HCT116 (cell line): ENCODE data around the gene APBB2. TPM values are rescaled to one million over a fixed set of nuclear protein-coding genes. Genes with fewer than 3 reads are reported as not detected.

Experiments used
- ATAC-seq: fragments of 200-7000 bp; cut with Tn5 transposase; 2 replicates; pipeline ENCODE4 v1.9.1; 2020; ENCODE audit warnings: mild to moderate bottlenecking, moderate library complexity
- BruUV-seq: library from RNA; stranded (reverse); fragments of 400-500 nt; replicated peaks from 2 replicates; lab custom pipeline; 2021; lab: Mats Ljungman, UMichigan
- CTCF ChIA-PET: fragments of 300-600 bp; sonication (Branson Sonifier 250); formaldehyde crosslinking; loops from one replicate; lab custom pipeline; 2021; ENCODE audit warnings: antibody characterized with exemption; lab: Charles Lee
- POLR2A ChIA-PET: fragments of 300-600, 350-600 bp; sonication (Branson Sonifier 250); formaldehyde crosslinking; loops from one replicate; lab custom pipeline; 2021; ENCODE audit warnings: antibody characterized with exemption; lab: Charles Lee
- RAD21 ChIA-PET, 2 experiments: fragments of 300-600 bp; sonication (Branson Sonifier 250); formaldehyde crosslinking; loops; one replicate each; lab custom pipeline; 2023; ENCODE audit warnings: low total read pairs in 2 of 2; ENCODE audit not compliant: uncharacterized antibody in 2 of 2, unreplicated experiment in 2 of 2, low non-redundant PET in 1 of 2; lab: Charles Lee
- DNase-seq: peaks from one replicate; pipeline ENCODE4 v3.0.0-alpha.2; 2010; ENCODE audit warnings: low read depth, low spot score
- H2AFZ ChIP-seq: fragments of 200-600 bp; shearing (Covaris generic), sonication (generic); 2 replicates; pipeline ENCODE4 v1.6.1; 2017; ENCODE audit warnings: low read depth, mixed run types, mixed read lengths, antibody characterized with exemption, low read length; ENCODE audit not compliant: poor library complexity, severe bottlenecking
- H3K27ac ChIP-seq: 2 replicates; pipeline ENCODE4 v1.5.1; 2012; ENCODE audit warnings: low read depth, low read length
- H3K27me3 ChIP-seq: fragments of 200-600 bp; sonication (generic); 2 replicates; pipeline ENCODE4 v1.6.1; 2016; ENCODE audit warnings: mixed run types, low read length, mixed read lengths; ENCODE audit not compliant: insufficient read depth
- H3K36me3 ChIP-seq, 2 experiments: fragments of 200-500 bp in 1 of 2; fragments of 200-600 bp in 1 of 2; sonication (Bioruptor generic) in 1 of 2; sonication (generic) in 1 of 2; 2 replicates each; pipeline versions ENCODE4 v1.5.1 to v1.6.1; 2014 to 2016; ENCODE audit warnings: low read length in 2 of 2, inconsistent platforms in 1 of 2, mixed read lengths in 1 of 2, mixed run types in 1 of 2; ENCODE audit not compliant: insufficient read depth in 2 of 2, control insufficient read depth in 1 of 2
- H3K4me1 ChIP-seq, 2 experiments: fragments of 200-600 bp in 1 of 2; sonication (generic) in 1 of 2; 2 replicates each; pipeline versions ENCODE4 v1.5.1 to v1.6.1; 2012 to 2017; ENCODE audit warnings: low read length in 2 of 2, inconsistent platforms in 1 of 2, mild to moderate bottlenecking in 1 of 2, mixed read lengths in 1 of 2, mixed run types in 1 of 2, moderate library complexity in 1 of 2; ENCODE audit not compliant: insufficient read depth in 2 of 2, control insufficient read depth in 1 of 2
- H3K4me2 ChIP-seq: fragments of 200-600 bp; sonication (generic); 2 replicates; pipeline ENCODE4 v1.6.1; 2017; ENCODE audit warnings: mixed run types, low read length, mixed read lengths
- H3K4me3 ChIP-seq, 2 experiments: fragments of 200-600 bp in 1 of 2; sonication (generic) in 1 of 2; replicated peaks in 1 of 2; 2 replicates each; pipeline ENCODE4 v1.5.1; 2011 to 2016; ENCODE audit warnings: low read length in 2 of 2, control low read depth in 1 of 2, low read depth in 1 of 2, mild to moderate bottlenecking in 1 of 2, mixed read lengths in 1 of 2, mixed run types in 1 of 2
- H3K79me2 ChIP-seq: fragments of 200-600 bp; sonication (generic); 2 replicates; pipeline ENCODE4 v1.6.1; 2017; ENCODE audit warnings: mild to moderate bottlenecking, mixed run types, low read length, moderate library complexity, mixed read lengths; ENCODE audit not compliant: insufficient read depth
- H3K9ac ChIP-seq: fragments of 200-600 bp; sonication (generic); 2 replicates; pipeline ENCODE4 v1.6.1; 2016; ENCODE audit warnings: low read length, mixed read lengths
- H3K9me2 ChIP-seq: fragments of 200-600 bp; sonication (generic), shearing (Covaris generic); 2 replicates; pipeline ENCODE4 v1.6.1; 2017; ENCODE audit warnings: mixed run types, mild to moderate bottlenecking, moderate library complexity; ENCODE audit not compliant: insufficient read depth
- H3K9me3 ChIP-seq, 2 experiments: fragments of 200-500 bp in 1 of 2; fragments of 200-600 bp in 1 of 2; sonication (Bioruptor generic) in 1 of 2; sonication (generic) in 1 of 2; 2 replicates each; pipeline ENCODE4 v1.6.1; 2014 to 2017; ENCODE audit warnings: low read length in 2 of 2, mixed read lengths in 2 of 2, inconsistent platforms in 1 of 2, low read depth in 1 of 2, mild to moderate bottlenecking in 1 of 2, mixed run types in 1 of 2, moderate library complexity in 1 of 2; ENCODE audit not compliant: control insufficient read depth in 1 of 2, insufficient read depth in 1 of 2
- H4K20me1 ChIP-seq: fragments of 200-600 bp; sonication (generic), shearing (Covaris generic); 2 replicates; pipeline ENCODE4 v1.6.1; 2017; ENCODE audit warnings: mixed run types, mild to moderate bottlenecking, moderate library complexity; ENCODE audit not compliant: insufficient read depth
- CBX3 ChIP-seq: IDR thresholded peaks from 2 replicates; pipeline ENCODE4 v1.6.1; 2012; ENCODE audit warnings: low read depth
- EGR1 ChIP-seq: IDR thresholded peaks from 2 replicates; pipeline ENCODE4 v1.6.1; 2012; ENCODE audit warnings: low read depth
- ELF1 ChIP-seq: IDR thresholded peaks from 2 replicates; pipeline ENCODE4 v1.6.1; 2012; ENCODE audit warnings: low read depth, borderline replicate concordance
- EZH2phosphoT487 ChIP-seq: fragments of 200-600 bp; IDR thresholded peaks from 2 replicates; pipeline ENCODE4 v1.6.1; 2018; ENCODE audit warnings: antibody characterized with exemption, borderline replicate concordance
- FOSL1 ChIP-seq: IDR thresholded peaks from 2 replicates; pipeline ENCODE4 v1.6.1; 2012; ENCODE audit warnings: low read depth
- JUND ChIP-seq: IDR thresholded peaks from 2 replicates; pipeline ENCODE4 v1.6.1; 2012
- POLR2A ChIP-seq: IDR thresholded peaks from 2 replicates; pipeline ENCODE4 v1.7.0; 2011; ENCODE audit warnings: borderline replicate concordance; ENCODE audit not compliant: insufficient read depth, insufficient read length; ENCODE audit errors: extremely low read depth
- POLR2AphosphoS5 ChIP-seq: IDR thresholded peaks from 2 replicates; pipeline ENCODE4 v1.6.1; 2011; ENCODE audit warnings: mild to moderate bottlenecking, low read depth, low read length, moderate library complexity
- RAD21 ChIP-seq: IDR thresholded peaks from 2 replicates; pipeline ENCODE4 v1.6.1; 2012; ENCODE audit warnings: low read depth, mild to moderate bottlenecking
- SRF ChIP-seq: IDR thresholded peaks from 2 replicates; pipeline ENCODE4 v1.6.1; 2012; ENCODE audit warnings: low read depth
- TCF7L2 ChIP-seq: IDR thresholded peaks from 2 replicates; pipeline ENCODE4 v1.7.0; 2011; ENCODE audit warnings: borderline replicate concordance, inconsistent platforms; ENCODE audit not compliant: insufficient read depth, insufficient read length; ENCODE audit errors: extremely low read depth
- YY1 ChIP-seq: IDR thresholded peaks from 2 replicates; pipeline ENCODE4 v1.6.1; 2011; ENCODE audit warnings: low read length, low read depth, moderate library complexity, mild to moderate bottlenecking; ENCODE audit not compliant: insufficient replicate concordance; ENCODE audit errors: extremely low read depth
- ZFX ChIP-seq: fragments of 450-650 bp; IDR thresholded peaks from 2 replicates; pipeline ENCODE4 v1.6.1; 2017
- ZNF274 ChIP-seq: fragments of 200-500 bp; sonication (Bioruptor generic); IDR thresholded peaks from 2 replicates; pipeline ENCODE4 v1.6.1; 2014; ENCODE audit warnings: mild to moderate bottlenecking, low read depth, low read length, inconsistent platforms
- intact Hi-C: fragments of 100-400 bp; cut with micrococcal nuclease; formaldehyde crosslinking; loops from 2 replicates; pipeline ENCODE4 v1.10.0; 2022
- total RNA-seq: library from RNA; stranded (reverse); gene quantifications from one replicate; pipeline ENCODE4 v1.2.1, GENCODE V29; 2021; ENCODE audit not compliant: unreplicated experiment
- TF ChIP-seq, protein P1 (sequence below), 3 experiments: fragments of 200-600 bp in 1 of 3; sonication (generic) in 1 of 3; IDR thresholded peaks in 2 of 3; conservative IDR thresholded peaks in 1 of 3; 2 replicates each; pipeline ENCODE4 v1.5.1; 2012 to 2017; ENCODE audit warnings: low read depth in 2 of 3, low read length in 2 of 3, antibody characterized with exemption in 1 of 3, borderline replicate concordance in 1 of 3, control low read depth in 1 of 3, mild to moderate bottlenecking in 1 of 3, mixed read lengths in 1 of 3, mixed run types in 1 of 3, moderate library complexity in 1 of 3; ENCODE audit not compliant: insufficient read depth in 1 of 3
- TF ChIP-seq, protein P2 (sequence below): IDR thresholded peaks from 2 replicates; pipeline ENCODE4 v1.6.1; 2012
- TF ChIP-seq, protein P3 (sequence below): IDR thresholded peaks from 2 replicates; pipeline ENCODE4 v1.6.1; 2012; ENCODE audit warnings: low read depth

The APBB2 gene
- total RNA-seq, 1 experiment from 2014 or later, result 72.5 TPM

DNA sequence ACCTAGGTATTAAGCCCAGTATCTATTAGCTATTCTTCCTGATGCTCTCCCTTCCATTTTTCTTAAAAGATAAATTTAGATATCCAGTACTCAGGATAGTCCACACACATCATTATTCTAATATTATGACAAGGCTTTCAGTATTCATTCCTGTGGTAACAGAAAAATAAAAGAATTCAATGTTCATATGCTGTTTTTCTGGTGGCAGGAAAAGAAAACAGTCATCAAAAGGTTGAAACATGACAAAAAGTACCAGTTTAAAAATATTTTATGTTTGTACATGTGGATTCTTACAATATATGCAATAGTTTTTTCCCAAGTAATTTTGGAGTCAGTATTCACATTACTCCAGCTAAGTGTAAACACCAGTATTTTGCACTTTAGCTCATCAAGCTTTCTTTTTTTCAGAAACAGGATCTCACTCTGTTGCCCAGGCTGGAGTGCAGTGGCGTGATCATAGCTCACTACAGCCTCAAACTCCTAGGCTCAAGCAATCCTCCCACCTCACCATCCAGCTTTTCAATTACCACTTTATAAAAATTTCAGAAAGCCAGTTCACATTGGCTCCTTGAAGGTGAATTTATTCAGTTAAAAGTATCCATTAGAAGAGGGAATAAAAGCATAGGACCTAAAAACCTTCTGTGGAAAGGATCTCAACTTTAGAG, 2.3 kb downstream of the APBB2 start:
- DNase-seq, result no peak
- Histone ChIP-seq H3K9me3 (no peaks in the 10 kb centered on the region), H3K27me3 (no peaks in the 10 kb centered on the region), H3K4me3 (peak overlapping the region; percentile 91 to 92), H3K79me2 (peaks cover 70% of the 10 kb centered on the region), H2AFZ (no peak overlapping the region), H3K9me2 (no peaks in the 10 kb centered on the region), H3K4me2 (peak overlapping the region; percentile 87), H3K9ac (peak overlapping the region; percentile 80), H3K36me3 (no peaks in the 10 kb centered on the region), H4K20me1 (no peaks in the 10 kb centered on the region), H3K27ac (no peak overlapping the region), H3K4me1 (peaks cover 46 to 71% of the 10 kb centered on the region in 2 experiments)
- ChIA-PET CTCF (interaction anchor here (0.7 to 2.1 kb wide), 6 partner anchors 231 to 304 kb away, joined by 3 to 8 read pairs (median 3); no protein-coding TSS in a partner anchor), RAD21 (interaction anchor here (0.6 to 0.9 kb wide), 5 partner anchors 52 to 1480 kb away, joined by 3 to 10 read pairs (median 3); no protein-coding TSS in a partner anchor), POLR2A (interaction anchor here (0.7 to 1.5 kb wide), 2 partner anchors 33 to 231 kb away, joined by 3 read pairs; no protein-coding TSS in a partner anchor)
- ATAC-seq, result no peak
- intact Hi-C loops, result loop anchor here (10.0 kb wide), 1 partner anchor 477 kb away; no protein-coding TSS in a partner anchor
- no TSS peak for BruUV-seq
- TF ChIP-seq CBX3, result no peak
- no peak for TF ChIP-seq ZFX
- TF ChIP-seq JUND, result no peak
- TF ChIP-seq ZNF274, result no peak
- no peak for TF ChIP-seq POLR2A
- TF ChIP-seq, protein P1, sequence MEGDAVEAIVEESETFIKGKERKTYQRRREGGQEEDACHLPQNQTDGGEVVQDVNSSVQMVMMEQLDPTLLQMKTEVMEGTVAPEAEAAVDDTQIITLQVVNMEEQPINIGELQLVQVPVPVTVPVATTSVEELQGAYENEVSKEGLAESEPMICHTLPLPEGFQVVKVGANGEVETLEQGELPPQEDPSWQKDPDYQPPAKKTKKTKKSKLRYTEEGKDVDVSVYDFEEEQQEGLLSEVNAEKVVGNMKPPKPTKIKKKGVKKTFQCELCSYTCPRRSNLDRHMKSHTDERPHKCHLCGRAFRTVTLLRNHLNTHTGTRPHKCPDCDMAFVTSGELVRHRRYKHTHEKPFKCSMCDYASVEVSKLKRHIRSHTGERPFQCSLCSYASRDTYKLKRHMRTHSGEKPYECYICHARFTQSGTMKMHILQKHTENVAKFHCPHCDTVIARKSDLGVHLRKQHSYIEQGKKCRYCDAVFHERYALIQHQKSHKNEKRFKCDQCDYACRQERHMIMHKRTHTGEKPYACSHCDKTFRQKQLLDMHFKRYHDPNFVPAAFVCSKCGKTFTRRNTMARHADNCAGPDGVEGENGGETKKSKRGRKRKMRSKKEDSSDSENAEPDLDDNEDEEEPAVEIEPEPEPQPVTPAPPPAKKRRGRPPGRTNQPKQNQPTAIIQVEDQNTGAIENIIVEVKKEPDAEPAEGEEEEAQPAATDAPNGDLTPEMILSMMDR (IDR thresholded peaks at IDR 0.05 in 2 of 3, conservative IDR thresholded peaks at IDR 0.05 in 1 of 3; ENCODE audit: borderline replicate concordance in 1 of 3, insufficient read depth in 1 of 3, low read depth in 2 of 3, low read length in 2 of 3), result no peak
- TF ChIP-seq, protein P2, sequence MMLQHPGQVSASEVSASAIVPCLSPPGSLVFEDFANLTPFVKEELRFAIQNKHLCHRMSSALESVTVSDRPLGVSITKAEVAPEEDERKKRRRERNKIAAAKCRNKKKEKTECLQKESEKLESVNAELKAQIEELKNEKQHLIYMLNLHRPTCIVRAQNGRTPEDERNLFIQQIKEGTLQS, result no peak
- TF ChIP-seq SRF, result no peak
- TF ChIP-seq YY1, result no peak
- no peak for TF ChIP-seq FOSL1
- no peak for TF ChIP-seq RAD21
- TF ChIP-seq, protein P3, sequence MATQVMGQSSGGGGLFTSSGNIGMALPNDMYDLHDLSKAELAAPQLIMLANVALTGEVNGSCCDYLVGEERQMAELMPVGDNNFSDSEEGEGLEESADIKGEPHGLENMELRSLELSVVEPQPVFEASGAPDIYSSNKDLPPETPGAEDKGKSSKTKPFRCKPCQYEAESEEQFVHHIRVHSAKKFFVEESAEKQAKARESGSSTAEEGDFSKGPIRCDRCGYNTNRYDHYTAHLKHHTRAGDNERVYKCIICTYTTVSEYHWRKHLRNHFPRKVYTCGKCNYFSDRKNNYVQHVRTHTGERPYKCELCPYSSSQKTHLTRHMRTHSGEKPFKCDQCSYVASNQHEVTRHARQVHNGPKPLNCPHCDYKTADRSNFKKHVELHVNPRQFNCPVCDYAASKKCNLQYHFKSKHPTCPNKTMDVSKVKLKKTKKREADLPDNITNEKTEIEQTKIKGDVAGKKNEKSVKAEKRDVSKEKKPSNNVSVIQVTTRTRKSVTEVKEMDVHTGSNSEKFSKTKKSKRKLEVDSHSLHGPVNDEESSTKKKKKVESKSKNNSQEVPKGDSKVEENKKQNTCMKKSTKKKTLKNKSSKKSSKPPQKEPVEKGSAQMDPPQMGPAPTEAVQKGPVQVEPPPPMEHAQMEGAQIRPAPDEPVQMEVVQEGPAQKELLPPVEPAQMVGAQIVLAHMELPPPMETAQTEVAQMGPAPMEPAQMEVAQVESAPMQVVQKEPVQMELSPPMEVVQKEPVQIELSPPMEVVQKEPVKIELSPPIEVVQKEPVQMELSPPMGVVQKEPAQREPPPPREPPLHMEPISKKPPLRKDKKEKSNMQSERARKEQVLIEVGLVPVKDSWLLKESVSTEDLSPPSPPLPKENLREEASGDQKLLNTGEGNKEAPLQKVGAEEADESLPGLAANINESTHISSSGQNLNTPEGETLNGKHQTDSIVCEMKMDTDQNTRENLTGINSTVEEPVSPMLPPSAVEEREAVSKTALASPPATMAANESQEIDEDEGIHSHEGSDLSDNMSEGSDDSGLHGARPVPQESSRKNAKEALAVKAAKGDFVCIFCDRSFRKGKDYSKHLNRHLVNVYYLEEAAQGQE, result no peak
- TF ChIP-seq TCF7L2, result no peak
- TF ChIP-seq EZH2phosphoT487, result no peak
- TF ChIP-seq EGR1, result no peak
- no peak for TF ChIP-seq POLR2AphosphoS5
- no peak for TF ChIP-seq ELF1
